Endothelial cell of umbilical vein (primary cell): ENCODE measurements around the gene HES3. TPM values are rescaled to one million over a fixed set of nuclear protein-coding genes. Genes with fewer than 3 reads are reported as not detected.

Source experiments
- BruUV-seq: library from RNA; stranded (reverse); fragments of 400-500 nt; replicated peaks from 2 replicates; lab custom pipeline; 2021; lab: Mats Ljungman, UMichigan
- CTCF ChIA-PET: fragments of 300-600, 350-600 bp; sonication (Branson Sonifier 250); formaldehyde crosslinking; loops from one replicate; lab custom pipeline; 2021; ENCODE audit warnings: antibody characterized with exemption, inconsistent platforms; lab: Charles Lee
- POLR2A ChIA-PET: fragments of 300-600, 350-600 bp; sonication (Branson Sonifier 250); formaldehyde crosslinking; loops from one replicate; lab custom pipeline; 2021; ENCODE audit warnings: antibody characterized with exemption, inconsistent platforms; lab: Charles Lee
- DNase-seq: peaks from one replicate; pipeline ENCODE4 v3.0.0-alpha.2; 2011; ENCODE audit warnings: low read depth, low spot score
- FAIRE-seq: peaks from 2 replicates; lab custom pipeline; 2011; peaks lifted over from hg19 to GRCh38; lab: Jason Lieb, UNC
- H2AFZ ChIP-seq: 2 replicates; pipeline ENCODE4 v1.6.0; 2012; ENCODE audit warnings: low read depth, low read length, control low read depth, inconsistent platforms
- H3K27ac ChIP-seq: 2 replicates; pipeline ENCODE4 v1.5.1; 2011; ENCODE audit warnings: low read depth, mild to moderate bottlenecking, control low read depth, low read length, moderate library complexity; ENCODE audit not compliant: insufficient read depth
- H3K27me3 ChIP-seq, 2 experiments: 2 replicates each; pipeline versions ENCODE4 v1.6.0 to v1.6.1; 2011; ENCODE audit warnings: low read length in 2 of 2, mixed read lengths in 1 of 2; ENCODE audit not compliant: control insufficient read depth in 2 of 2, insufficient read depth in 2 of 2
- H3K36me3 ChIP-seq, 2 experiments: 2 replicates in 1 of 2; 3 replicates in 1 of 2; pipeline ENCODE4 v1.5.1; 2011; ENCODE audit warnings: low read length in 2 of 2, mild to moderate bottlenecking in 1 of 2, moderate library complexity in 1 of 2; ENCODE audit not compliant: control insufficient read depth in 2 of 2, insufficient read depth in 2 of 2; ENCODE audit errors: extremely low read depth in 1 of 2
- H3K4me1 ChIP-seq: 3 replicates; pipeline ENCODE4 v1.5.1; 2011; ENCODE audit warnings: mild to moderate bottlenecking, low read length; ENCODE audit not compliant: control insufficient read depth, insufficient read depth; ENCODE audit errors: extremely low read depth
- H3K4me2 ChIP-seq: 2 replicates; pipeline ENCODE4 v1.6.1; 2011; ENCODE audit warnings: low read length, control low read depth, mixed read lengths; ENCODE audit not compliant: insufficient read depth
- H3K4me3 ChIP-seq, 3 experiments: fragments of 200-600 bp in 1 of 3; sonication (generic), shearing (Covaris generic) in 1 of 3; replicated peaks in 1 of 3; 2 replicates each; pipeline ENCODE4 v1.5.1; 2011 to 2016; ENCODE audit warnings: control low read depth in 3 of 3, low read length in 3 of 3, mild to moderate bottlenecking in 2 of 3, inconsistent platforms in 1 of 3, low read depth in 1 of 3, moderate library complexity in 1 of 3; ENCODE audit not compliant: insufficient read depth in 1 of 3
- H3K79me2 ChIP-seq: 2 replicates; pipeline ENCODE4 v1.6.0; 2012; ENCODE audit warnings: low read length, inconsistent platforms; ENCODE audit not compliant: control insufficient read depth, insufficient read depth
- H3K9ac ChIP-seq: replicated peaks from 2 replicates; pipeline ENCODE3; 2011; ENCODE audit warnings: low read length, control low read depth; ENCODE audit not compliant: insufficient read depth; ENCODE audit errors: extremely low read depth
- H3K9me1 ChIP-seq: replicated peaks from 3 replicates; pipeline ENCODE4 v1.6.0; 2011; ENCODE audit warnings: mild to moderate bottlenecking, low read length; ENCODE audit not compliant: control insufficient read depth, insufficient read depth; ENCODE audit errors: extremely low read depth
- H3K9me3 ChIP-seq: replicated peaks from 2 replicates; pipeline ENCODE4 v1.5.1; 2012; ENCODE audit warnings: low read length, inconsistent platforms; ENCODE audit not compliant: control insufficient read depth, insufficient read depth
- H4K20me1 ChIP-seq: replicated peaks from 2 replicates; pipeline ENCODE3; 2011; ENCODE audit warnings: mild to moderate bottlenecking, low read length; ENCODE audit not compliant: control insufficient read depth, insufficient read depth; ENCODE audit errors: extremely low read depth
- EZH2 ChIP-seq: IDR thresholded peaks from 2 replicates; pipeline ENCODE4 v1.6.1; 2012; ENCODE audit warnings: borderline replicate concordance, low read depth, mild to moderate bottlenecking, moderate library complexity, low read length, inconsistent platforms; ENCODE audit not compliant: severe bottlenecking
- FOS ChIP-seq: IDR thresholded peaks from 2 replicates; pipeline ENCODE4 v1.6.1; 2011; ENCODE audit warnings: mild to moderate bottlenecking, low read length, moderate library complexity, borderline replicate concordance; ENCODE audit not compliant: insufficient read depth
- GATA2 ChIP-seq: IDR thresholded peaks from 2 replicates; pipeline ENCODE4 v1.7.0; 2011; ENCODE audit warnings: low read depth, mild to moderate bottlenecking, moderate library complexity, mixed read lengths, low read length; ENCODE audit not compliant: insufficient read length, insufficient read depth
- JUN ChIP-seq: IDR thresholded peaks from 2 replicates; pipeline ENCODE4 v1.6.1; 2011; ENCODE audit warnings: borderline replicate concordance, low read depth; ENCODE audit not compliant: insufficient read length, insufficient read depth
- MAX ChIP-seq: IDR thresholded peaks from 2 replicates; pipeline ENCODE4 v1.6.1; 2011; ENCODE audit not compliant: insufficient read depth, insufficient read length
- MYC ChIP-seq: IDR thresholded peaks from one replicate; pipeline ENCODE4 v1.6.1; 2011; ENCODE audit warnings: mild to moderate bottlenecking, low read depth, low read length
- POLR2A ChIP-seq: IDR thresholded peaks from 2 replicates; pipeline ENCODE4 v1.6.1; 2012; ENCODE audit warnings: low read depth, mild to moderate bottlenecking, control low read depth, low read length
- POLR2AphosphoS5 ChIP-seq: IDR thresholded peaks from 2 replicates; pipeline ENCODE4 v1.6.1; 2012; ENCODE audit warnings: low read depth, mild to moderate bottlenecking, control low read depth, low read length, moderate library complexity; ENCODE audit not compliant: insufficient read depth
- dilution Hi-C: fragments of 300-500 bp; cut with MboI; formaldehyde crosslinking; loops from one replicate; pipeline ENCODE4 v1.15.0; 2019; ENCODE audit warnings: low sequenced_read_pairs; ENCODE audit not compliant: extremely low pct_ligation_motif_present
- intact Hi-C: fragments of 100-400 bp; cut with micrococcal nuclease; formaldehyde crosslinking; loops from one replicate; pipeline ENCODE4 v1.10.0; 2022
- polyA plus RNA-seq, 4 experiments: library from polyadenylated mRNA; depleted of rRNA in 3 of 4; stranded (reverse) in 3 of 4; unstranded in 1 of 4; fragments of >200 nt; gene quantifications; 2 replicates each; pipeline versions ENCODE4 v1.2.1 to v1.2.3, GENCODE V29; 2011 to 2012; ENCODE audit warnings: missing spikeins in 1 of 4
- total RNA-seq: library from RNA; stranded (reverse); gene quantifications from 2 replicates; pipeline ENCODE4 v1.2.3, GENCODE V29; 2021
- TF ChIP-seq, protein P1 (sequence below), 2 donors: IDR thresholded peaks; 1 replicate in 1 of 2; 2 replicates in 1 of 2; pipeline ENCODE4 v1.5.1; 2011; ENCODE audit warnings: low read length in 2 of 2, mild to moderate bottlenecking in 2 of 2, moderate library complexity in 2 of 2, control low read depth in 1 of 2, inconsistent platforms in 1 of 2, low read depth in 1 of 2; ENCODE audit not compliant: insufficient read depth in 1 of 2; ENCODE audit errors: extremely low read depth in 1 of 2

Gene HES3
- total and polyA plus RNA-seq, 2 donors (not counting 3 experiments of a cell fraction or from before 2014, with no cell fraction given), result not detected

DNA sequence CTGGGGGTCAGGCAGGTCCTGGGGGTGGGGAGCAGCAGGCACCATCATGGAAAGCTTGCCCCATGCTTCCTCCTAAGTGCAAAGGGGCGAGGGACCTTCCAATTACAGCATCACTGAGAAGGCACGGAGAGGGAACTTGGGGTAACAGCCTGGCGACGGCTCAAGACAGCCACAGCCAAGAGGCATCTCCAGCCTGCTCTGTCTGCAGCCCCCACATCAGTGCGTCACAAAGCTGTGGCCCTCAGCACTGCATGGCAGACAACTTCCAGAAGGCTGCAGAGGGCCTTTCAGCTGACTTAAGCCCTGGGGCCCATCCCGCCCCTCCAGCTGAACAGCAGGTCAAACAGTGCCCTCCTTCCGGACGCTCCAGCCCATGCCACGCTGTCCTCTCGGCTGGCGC lies 30.1 kb downstream of the HES3 start:
- Histone ChIP-seq H4K20me1 (no peaks in the 10 kb centered on the region), H3K36me3 (no peaks in the 10 kb centered on the region), H3K27ac (no peak overlapping the region), H3K27me3 (no peaks in the 10 kb centered on the region), H3K9ac (no peak overlapping the region), H3K4me2 (no peak overlapping the region), H3K4me1 (no peaks in the 10 kb centered on the region), H2AFZ (no peak overlapping the region), H3K79me2 (no peaks in the 10 kb centered on the region), H3K4me3 (no peak overlapping the region), H3K9me1 (no peaks in the 10 kb centered on the region), H3K9me3 (no peaks in the 10 kb centered on the region)
- TF ChIP-seq JUN (no peak), MAX (no peak), MYC (no peak), POLR2A (no peak), FOS (no peak), EZH2 (no peak)
- ChIA-PET POLR2A (no interaction called here), CTCF (no interaction called here)
- dilution Hi-C loops (no loop called here), intact Hi-C loops (no loop called here)
- BruUV-seq, result no TSS peak
- DNase-seq (no peak), FAIRE-seq (no peak)

GRCh38 chr1:6274622-6275139 lies 30.7 kb downstream of the HES3 start:
- H3K9me3 ChIP-seq, result no peaks in the 10 kb centered on the region
- BruUV-seq, result no TSS peak
- intact Hi-C loops, result no loop called here
- no peaks in the 10 kb centered on the region for H3K4me1 ChIP-seq
- no peaks in the 10 kb centered on the region for H3K27me3 ChIP-seq
- DNase-seq (no peak), FAIRE-seq (no peak)
- no peaks in the 10 kb centered on the region for H3K79me2 ChIP-seq
- H3K9me1 ChIP-seq, result no peaks in the 10 kb centered on the region
- H3K27ac ChIP-seq, result no peak overlapping the region
- TF ChIP-seq POLR2A (no peak), GATA2 (no peak), JUN (no peak), POLR2AphosphoS5 (no peak), EZH2 (no peak), FOS (no peak), MAX (no peak), MYC (no peak)
- TF ChIP-seq, protein P1, sequence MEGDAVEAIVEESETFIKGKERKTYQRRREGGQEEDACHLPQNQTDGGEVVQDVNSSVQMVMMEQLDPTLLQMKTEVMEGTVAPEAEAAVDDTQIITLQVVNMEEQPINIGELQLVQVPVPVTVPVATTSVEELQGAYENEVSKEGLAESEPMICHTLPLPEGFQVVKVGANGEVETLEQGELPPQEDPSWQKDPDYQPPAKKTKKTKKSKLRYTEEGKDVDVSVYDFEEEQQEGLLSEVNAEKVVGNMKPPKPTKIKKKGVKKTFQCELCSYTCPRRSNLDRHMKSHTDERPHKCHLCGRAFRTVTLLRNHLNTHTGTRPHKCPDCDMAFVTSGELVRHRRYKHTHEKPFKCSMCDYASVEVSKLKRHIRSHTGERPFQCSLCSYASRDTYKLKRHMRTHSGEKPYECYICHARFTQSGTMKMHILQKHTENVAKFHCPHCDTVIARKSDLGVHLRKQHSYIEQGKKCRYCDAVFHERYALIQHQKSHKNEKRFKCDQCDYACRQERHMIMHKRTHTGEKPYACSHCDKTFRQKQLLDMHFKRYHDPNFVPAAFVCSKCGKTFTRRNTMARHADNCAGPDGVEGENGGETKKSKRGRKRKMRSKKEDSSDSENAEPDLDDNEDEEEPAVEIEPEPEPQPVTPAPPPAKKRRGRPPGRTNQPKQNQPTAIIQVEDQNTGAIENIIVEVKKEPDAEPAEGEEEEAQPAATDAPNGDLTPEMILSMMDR (IDR thresholded peaks at IDR 0.05; ENCODE audit: extremely low read depth in 1 of 2, insufficient read depth in 1 of 2, low read depth in 1 of 2, low read length in 2 of 2), result no peak
- H3K9ac ChIP-seq, result no peak overlapping the region
- no peak overlapping the region for H3K4me3 ChIP-seq
- dilution Hi-C loops, result no loop called here
- H3K4me2 ChIP-seq, result no peak overlapping the region
- no peaks in the 10 kb centered on the region for H3K36me3 ChIP-seq
- CTCF ChIA-PET, result no interaction called here
- no peaks in the 10 kb centered on the region for H4K20me1 ChIP-seq
- H2AFZ ChIP-seq, result no peak overlapping the region
- POLR2A ChIA-PET, result no interaction called here
